ENCODE measurements around the gene TBL1XR1. TPM values are rescaled to one million over a fixed set of nuclear protein-coding genes. Genes with fewer than 3 reads are reported as not detected.
"Not testable (repeated sequence)": the region's sequence is repeated elsewhere in the genome, so short reads cannot be mapped to it uniquely, and the experiment has no call there.

The TBL1XR1 gene
- total RNA-seq, 4 donors from 2014 or later, result 51.6 to 91.1 (median 66.0) TPM

GRCh38 chr3:177141471-177141870, 55.8 kb downstream of the TBL1XR1 start:
- no peak for DNase-seq (ENCODE audit: low spot score in 2 of 2)
- TF ChIP-seq, protein P1, sequence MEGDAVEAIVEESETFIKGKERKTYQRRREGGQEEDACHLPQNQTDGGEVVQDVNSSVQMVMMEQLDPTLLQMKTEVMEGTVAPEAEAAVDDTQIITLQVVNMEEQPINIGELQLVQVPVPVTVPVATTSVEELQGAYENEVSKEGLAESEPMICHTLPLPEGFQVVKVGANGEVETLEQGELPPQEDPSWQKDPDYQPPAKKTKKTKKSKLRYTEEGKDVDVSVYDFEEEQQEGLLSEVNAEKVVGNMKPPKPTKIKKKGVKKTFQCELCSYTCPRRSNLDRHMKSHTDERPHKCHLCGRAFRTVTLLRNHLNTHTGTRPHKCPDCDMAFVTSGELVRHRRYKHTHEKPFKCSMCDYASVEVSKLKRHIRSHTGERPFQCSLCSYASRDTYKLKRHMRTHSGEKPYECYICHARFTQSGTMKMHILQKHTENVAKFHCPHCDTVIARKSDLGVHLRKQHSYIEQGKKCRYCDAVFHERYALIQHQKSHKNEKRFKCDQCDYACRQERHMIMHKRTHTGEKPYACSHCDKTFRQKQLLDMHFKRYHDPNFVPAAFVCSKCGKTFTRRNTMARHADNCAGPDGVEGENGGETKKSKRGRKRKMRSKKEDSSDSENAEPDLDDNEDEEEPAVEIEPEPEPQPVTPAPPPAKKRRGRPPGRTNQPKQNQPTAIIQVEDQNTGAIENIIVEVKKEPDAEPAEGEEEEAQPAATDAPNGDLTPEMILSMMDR (IDR thresholded peaks at IDR 0.05), result no peak
- TF ChIP-seq POLR2A (IDR thresholded peaks at IDR 0.05), result no peak
- no peak overlapping the region for H3K4me3 ChIP-seq (ENCODE audit: low read depth, poor library complexity, severe bottlenecking)
- WGBS, 2 donors, result 75 to 84% methylated on average over 6 of the region's 6 CpGs
- intact Hi-C loops (cut with DNase I; ENCODE audit: low total_unique reads), result no loop called here

- intact Hi-C loops (cut with DNase I; ENCODE audit: low total_unique reads); H3K4me3 ChIP-seq (ENCODE audit: low read depth, poor library complexity, severe bottlenecking); DNase-seq (ENCODE audit: low spot score in 2 of 2): not testable (repeated sequence)
- WGBS, 2 donors, result 89 to 91% methylated on average over 10 of the region's 10 CpGs
Observed at GRCh38 chr3:177139220-177139619, 58.1 kb downstream of the TBL1XR1 start.

GRCh38 chr3:177137774-177138705, 59.2 kb downstream of the TBL1XR1 start:
- DNase-seq (ENCODE audit: low spot score in 2 of 2), result no peak
- intact Hi-C loops (cut with DNase I; ENCODE audit: low total_unique reads), result no loop called here
- 85 to 88% methylated on average over 7 of the region's 7 CpGs for WGBS, 2 donors
- TF ChIP-seq, protein P1 (IDR thresholded peaks at IDR 0.05), result no peak
- no peak for TF ChIP-seq POLR2A (IDR thresholded peaks at IDR 0.05)
- H3K4me3 ChIP-seq (ENCODE audit: low read depth, poor library complexity, severe bottlenecking), result no peak overlapping the region

- no peak overlapping the region for H3K4me3 ChIP-seq (ENCODE audit: low read depth, poor library complexity, severe bottlenecking)
- no peak for TF ChIP-seq POLR2A (IDR thresholded peaks at IDR 0.05)
- TF ChIP-seq, protein P1 (IDR thresholded peaks at IDR 0.05), result no peak
- 59 to 65% methylated on average over 6 of the region's 6 CpGs for WGBS, 2 donors
- no peak for DNase-seq (ENCODE audit: low spot score in 2 of 2)
- intact Hi-C loops (cut with DNase I; ENCODE audit: low total_unique reads), result no loop called here
Observed at GRCh38 chr3:177136741-177137140, 60.5 kb downstream of the TBL1XR1 start.

GRCh38 chr3:177135841-177136492, 61.3 kb downstream of the TBL1XR1 start:
- TF ChIP-seq POLR2A (IDR thresholded peaks at IDR 0.05), result no peak
- TF ChIP-seq, protein P1 (IDR thresholded peaks at IDR 0.05), result no peak
- no peak overlapping the region for H3K4me3 ChIP-seq (ENCODE audit: low read depth, poor library complexity, severe bottlenecking)
- 91 to 92% methylated on average over 10 of the region's 10 CpGs for WGBS, 2 donors
- intact Hi-C loops (cut with DNase I; ENCODE audit: low total_unique reads), result no loop called here
- DNase-seq (ENCODE audit: low spot score in 2 of 2), result no peak

DNA sequence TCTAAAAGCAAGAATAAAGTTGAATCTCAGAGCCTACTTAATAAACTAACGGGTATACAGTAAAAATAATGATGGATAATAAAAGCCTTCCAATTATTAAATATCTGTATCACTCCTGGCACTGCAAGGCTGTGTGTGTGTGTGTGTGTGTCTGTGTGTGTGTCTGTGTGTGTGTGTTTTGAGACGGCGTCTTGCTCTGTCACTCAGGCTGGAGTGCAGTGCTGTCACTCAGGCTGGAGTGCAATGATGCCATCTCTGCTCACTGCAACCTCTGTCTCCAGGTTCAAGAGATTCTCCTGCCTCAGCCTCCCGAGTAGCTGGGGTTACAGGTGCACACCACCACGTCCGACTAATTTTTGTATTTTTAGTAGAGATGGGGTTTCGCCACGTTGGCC, 62.5 kb downstream of the TBL1XR1 start:
- whole genome bisulfite sequencing, 2 donors, result 83 to 85% methylated on average over 8 of the region's 8 CpGs
- intact Hi-C loops (cut with DNase I; ENCODE audit: low total_unique reads), result no loop called here
- TF ChIP-seq POLR2A (IDR thresholded peaks at IDR 0.05), result no peak
- TF ChIP-seq, protein P1 (IDR thresholded peaks at IDR 0.05), result no peak

More for the DNA sequence above, 62.5 kb downstream of the TBL1XR1 start:
- DNase-seq (ENCODE audit: low spot score in 2 of 2), result no peak
- no peak overlapping the region for H3K4me3 ChIP-seq (ENCODE audit: low read depth, poor library complexity, severe bottlenecking)
